CD4-positive, alpha-beta T cell treated with Interleukin-15 for 1 hour (primary cell): Measurements from ENCODE around the gene FBXO7.
"Not testable (repeated sequence)": the region's sequence is repeated elsewhere in the genome, so short reads cannot be mapped to it uniquely, and the experiment has no call there.

Source experiments
- DNase-seq: peaks from one replicate; pipeline ENCODE4 v3.0.0-alpha.2; 2020

The FBXO7 gene

DNA sequence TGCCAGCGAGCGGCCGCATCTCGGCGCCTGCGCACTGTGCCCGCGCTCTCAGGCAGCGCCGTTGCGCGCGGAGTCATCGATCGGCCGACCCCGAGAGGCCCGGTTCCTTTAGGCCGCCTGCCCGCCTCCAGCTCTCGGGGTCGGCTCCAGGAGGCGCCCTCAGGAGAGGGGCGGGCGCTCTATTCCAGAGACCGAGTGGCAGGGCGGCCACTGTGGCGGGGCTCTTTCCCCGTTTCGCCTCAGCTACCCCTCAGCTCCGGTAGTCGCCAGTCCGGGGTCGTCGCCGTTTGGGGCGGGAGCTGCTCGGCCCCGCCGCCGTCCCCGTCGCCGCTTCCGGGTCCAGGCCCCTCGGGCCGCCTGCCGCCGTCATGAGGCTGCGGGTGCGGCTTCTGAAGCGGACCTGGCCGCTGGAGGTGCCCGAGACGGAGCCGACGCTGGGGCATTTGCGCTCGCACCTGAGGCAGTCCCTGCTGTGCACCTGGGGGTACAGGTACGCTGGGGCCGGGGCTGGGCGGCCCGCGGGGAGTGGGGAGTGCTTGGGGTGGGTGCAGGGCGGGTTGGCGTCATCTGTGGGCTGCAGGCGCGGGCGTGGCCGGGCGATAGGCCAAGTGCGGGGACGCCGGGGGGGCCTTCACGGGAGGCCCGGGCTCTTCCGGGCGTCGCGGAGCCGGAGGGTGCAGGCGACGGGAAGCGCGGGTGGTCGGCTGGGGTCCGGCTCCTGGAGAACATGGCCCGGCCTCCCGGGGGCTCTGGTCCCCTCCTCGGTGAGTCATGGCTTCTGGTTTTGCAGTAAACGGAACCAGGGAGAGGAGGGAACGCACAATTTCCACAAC lies at the start of gene FBXO7:
Gene FBXO7, plus strand, starts transcription at position 177 of the 833 bp plus-strand sequence. Its CDS starts 192 bp downstream, at position 369.
- DNase-seq, result peak; percentile 84

DNA sequence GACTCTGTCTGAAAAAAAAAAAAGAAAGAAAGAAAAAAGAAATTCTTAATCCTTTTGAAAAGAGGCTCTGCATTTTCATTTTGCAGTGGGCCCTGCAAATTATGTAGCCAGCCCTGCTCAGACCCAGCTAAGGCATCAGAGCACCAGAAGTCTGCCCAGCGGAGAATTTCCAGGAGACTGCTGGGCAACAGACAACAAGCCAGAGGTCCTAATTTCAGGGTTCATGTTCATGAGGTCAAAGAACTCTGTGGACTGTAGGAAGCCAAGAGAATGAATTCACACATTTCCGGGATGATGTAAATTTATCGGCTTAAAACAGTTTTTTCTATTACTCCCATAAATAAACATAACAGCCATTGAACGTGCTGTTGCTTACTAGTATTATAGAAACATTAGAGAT lies 47.7 kb upstream of the FBXO7 start:
- DNase-seq, result no peak

DNA sequence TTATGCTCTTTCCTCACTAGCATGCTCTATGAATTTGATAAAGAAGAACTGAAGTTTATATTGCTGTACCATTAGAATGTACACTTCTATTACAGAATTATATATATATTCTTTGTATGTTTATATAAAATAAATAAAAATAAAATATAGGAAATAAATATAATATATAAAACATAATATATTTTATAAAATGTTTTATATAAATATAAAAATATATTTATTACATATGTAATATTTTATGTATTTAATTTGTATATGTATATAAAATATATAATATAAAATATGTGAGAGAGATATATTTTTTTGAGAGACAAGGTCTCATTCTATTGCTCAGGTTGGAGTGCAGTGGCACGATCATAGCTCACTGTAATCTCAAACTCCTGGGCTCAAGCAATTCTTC lies 44.3 kb upstream of the FBXO7 start:
- no peak for DNase-seq

DNA sequence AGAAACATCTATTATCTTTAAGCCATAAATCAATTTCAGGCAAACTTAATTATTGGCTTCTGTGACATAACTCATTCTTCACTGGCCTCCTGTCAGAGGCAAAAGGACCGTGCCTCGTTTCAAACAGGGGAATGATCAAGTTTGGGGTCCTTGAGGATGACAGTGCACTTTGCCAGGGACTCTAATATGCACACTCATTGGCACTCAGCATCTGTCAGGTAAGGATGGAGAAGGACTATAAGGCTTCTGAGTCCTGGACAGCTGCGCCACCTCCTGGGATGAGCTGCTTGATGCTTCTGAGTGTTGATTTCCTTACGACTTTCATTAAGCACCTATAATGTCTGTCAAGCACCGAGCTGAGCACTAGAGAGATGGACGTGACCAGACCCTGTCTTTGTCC lies 30.5 kb upstream of the FBXO7 start:
- no peak for DNase-seq

DNA sequence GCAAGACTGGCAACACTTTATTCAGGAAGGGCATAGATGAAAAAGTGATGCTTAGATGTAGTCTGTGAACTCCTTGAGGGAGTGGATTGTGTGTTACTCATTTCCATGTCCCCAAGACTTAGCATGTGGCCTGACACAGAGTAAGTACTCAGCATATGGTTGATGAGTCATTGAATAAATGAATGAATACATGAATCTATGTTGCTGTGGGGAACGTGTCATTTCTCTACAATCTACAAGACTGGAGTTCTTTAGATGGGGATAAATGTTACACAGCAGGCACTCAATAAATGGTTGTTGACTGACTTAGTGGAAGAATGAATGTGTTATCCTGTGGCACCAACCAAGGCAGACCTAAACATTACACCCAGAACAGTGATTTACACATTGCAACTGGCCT lies 28.3 kb upstream of the FBXO7 start:
- DNase-seq, result no peak

DNA sequence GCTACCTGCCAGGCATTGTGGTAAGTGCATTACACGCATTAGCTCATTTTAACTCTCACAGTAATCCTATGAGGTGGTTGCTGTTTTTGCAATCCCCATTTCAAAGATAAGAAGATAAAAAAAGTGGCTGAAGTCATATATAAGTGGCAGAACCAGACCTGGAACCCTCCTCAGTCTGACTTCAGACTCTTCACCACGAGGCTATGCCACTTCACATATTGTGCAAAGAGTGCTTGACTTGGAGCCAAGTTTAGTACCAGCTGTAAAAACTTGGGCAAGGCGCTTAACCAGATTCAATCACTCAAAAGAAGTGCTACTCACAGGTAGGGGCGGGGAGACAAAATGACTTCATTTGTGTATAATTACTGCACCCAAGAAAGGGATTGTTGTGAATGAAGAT lies 25.6 kb upstream of the FBXO7 start:
- DNase-seq, result no peak

DNA sequence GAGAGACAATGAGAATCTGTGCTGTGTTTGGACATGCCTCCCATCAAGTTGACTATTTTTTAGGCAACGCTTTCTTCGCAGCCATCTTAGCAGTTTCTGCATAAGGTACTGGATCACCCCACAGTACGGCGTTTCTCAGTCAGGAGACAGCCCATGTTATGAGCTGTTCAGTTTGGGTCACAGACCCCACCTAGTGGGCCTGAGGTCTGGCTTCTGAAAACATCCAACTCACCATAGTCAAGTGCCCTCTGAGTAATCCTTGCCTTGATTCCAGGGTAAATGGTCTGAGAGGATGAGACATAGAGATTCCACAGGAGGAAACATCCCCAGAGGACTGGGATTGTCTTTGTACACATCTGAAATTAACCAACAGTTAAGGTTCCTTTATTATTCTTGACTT lies 17.6 kb upstream of the FBXO7 start:
- DNase-seq, result no peak

DNA sequence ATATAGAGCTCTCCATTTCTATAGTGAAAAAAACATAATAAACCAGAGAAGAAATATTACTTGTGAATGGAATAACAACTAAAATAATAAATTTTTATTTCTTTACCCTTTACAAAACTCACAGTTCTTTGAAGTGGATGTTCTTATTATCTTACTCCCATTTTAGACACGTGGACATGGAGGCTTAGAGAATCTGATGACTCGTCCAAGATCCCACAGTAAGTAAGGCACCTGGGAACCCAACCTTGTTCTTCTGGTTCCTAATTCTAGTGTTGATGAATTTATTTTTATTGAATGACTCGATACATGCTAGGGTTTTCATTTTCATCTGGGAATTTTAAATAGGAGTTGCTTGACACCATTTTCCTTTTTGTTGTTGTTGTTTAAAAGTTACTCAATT lies 12.2 kb upstream of the FBXO7 start:
- no peak for DNase-seq

DNA sequence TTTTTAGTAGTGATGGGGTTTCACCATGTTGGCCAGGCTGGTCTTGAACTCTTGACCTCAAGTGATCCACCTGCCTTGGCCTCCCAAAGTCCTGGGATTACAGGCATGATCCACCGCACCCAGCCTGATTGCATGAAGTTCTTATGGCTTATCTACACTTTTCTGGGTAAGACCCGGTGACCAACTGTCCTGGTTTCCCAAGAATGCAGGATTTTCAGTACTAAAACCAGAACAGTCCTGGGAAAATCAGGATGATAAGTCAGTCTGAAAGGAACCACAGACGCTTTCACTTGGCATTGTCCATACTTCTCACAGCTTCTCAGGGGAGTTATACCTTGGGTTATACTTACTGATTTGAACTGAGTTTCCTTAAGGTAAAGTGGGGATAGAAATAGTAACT lies 8.9 kb upstream of the FBXO7 start:
- no peak for DNase-seq

DNA sequence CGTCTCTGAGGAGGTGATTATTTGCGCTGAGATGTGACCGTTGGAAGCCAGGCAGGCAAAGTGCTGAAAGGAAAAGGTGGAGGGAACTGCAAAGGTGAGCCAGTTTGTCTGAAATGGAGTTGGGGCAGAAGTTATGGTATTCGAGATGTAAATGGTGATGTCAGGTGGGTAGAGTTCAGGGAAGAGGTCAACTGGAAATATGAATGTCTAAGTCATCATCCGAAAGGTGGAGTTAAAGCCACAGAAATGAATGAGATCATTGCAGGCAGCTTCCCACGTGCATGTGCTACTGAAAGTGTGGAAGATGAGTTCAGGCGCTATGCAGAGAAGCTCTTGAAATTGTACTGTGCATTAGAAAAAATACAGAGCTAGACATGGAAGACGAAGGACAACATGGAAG lies 8.1 kb upstream of the FBXO7 start:
- DNase-seq, result no peak

DNA sequence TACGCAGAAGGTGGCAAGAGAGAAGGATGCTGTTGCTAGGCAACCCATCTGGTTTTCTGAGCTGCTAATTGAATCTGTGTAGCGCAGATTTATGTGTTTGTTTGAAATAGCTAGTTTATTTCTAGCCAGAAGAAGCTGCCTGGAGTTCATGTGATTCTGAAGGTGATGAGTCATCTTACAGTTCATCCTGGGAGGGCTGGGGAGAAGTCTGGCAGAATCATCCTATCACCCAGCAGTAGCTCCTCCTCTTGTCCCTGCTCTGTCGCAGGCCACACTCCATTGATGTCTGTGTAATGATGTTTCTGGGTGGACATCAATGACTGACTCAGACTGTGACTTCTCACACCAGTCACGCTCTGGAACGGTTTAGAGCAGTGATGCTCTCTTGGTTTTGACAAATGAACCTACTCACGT lies 4.8 kb upstream of the FBXO7 start:
- DNase-seq, result no peak

DNA sequence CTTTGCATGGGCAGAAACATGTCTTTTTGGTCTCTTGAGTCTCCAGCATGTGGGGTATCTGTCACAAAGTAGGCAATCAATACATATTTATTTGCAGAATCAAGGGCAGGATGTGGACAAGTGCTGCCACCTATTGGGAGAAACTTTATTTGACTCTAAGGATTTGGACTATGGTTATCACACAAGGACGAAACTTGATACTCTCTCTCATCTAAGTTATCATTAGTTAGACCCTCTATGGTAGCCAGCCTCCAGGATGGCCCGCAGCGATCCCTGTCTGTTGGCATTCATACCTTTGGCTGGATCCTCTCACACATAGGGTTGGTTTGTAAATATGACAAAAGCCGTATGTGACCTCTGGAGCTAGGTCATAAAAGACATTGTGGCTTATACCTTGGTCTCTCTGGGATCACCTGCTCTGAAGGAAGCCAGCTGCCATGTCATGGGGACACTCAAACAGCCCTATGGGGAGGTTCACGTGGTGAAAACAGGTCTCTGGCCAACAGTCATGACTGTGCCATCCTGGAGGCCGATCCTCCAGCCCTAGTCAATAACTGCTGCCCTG lies 1.1 kb upstream of the FBXO7 start:
- DNase-seq, result peak; percentile 21

DNA sequence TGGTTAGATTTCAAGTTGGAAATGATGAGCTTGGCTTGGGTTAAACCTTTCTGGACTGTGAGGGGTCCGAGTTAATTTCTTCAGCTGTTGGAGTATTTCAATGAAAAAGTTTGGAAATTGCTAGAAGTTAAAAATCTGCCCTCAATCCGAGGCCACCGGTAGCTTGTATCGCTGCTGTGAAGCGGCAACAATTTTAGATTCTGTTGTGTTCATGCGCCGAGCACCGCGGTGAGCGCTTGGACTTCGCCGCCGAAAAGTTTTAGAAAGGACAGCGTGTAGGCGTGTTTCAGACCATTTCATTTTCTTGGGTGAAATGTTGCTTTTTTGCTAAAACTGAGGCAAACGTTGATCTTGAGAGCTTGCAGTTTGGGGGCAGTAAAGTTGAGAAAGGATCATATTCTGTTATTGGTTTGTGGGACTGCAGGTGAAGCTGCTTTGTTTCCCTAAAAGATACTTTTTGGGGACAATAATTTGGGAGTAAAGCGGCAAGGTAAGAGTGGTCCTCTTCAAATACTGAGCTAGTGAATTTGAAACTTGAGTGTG lies 928 bp downstream of the FBXO7 start:
- DNase-seq, result no peak

DNA sequence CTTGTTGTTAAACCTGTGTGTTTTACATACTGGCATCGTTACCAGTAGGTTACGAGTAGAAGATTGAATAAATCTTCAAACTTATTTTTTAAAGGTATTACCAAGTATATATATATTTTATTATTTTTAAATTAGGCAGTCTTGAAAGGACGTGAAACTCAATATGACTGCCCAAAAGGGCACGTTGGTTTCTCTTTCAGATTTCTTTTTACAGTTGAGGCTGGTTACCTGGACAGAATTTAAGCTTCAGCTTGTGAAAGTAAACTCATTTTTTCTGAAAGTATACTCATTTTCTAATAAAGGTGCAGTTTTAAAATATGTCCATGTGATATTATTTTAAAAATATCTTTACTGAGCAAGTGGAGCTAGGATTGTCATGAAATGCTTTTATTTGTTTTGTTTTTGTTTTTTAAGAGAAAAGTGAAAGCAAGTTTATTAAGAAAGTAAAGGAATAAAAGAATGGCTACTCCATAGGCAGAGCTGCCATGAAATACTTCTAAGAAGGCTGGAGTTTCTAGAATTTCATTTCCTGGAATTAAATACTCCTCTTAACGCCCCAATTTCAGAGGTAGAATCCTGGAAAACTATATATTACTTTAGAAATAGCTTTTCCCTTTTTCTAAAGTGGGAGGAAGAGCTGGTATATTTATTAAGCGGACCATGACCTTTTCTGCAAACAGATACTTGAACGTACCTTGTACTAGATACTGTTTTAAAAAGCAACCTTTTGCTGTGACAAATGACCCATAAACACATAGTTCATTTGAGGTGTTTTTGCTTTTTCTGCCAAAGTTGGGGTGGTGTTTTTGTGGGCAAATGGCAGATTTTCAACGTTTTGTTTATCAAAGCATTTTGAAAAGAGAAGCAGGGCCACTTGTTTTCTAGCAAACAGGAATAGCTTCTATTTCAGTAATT lies 1.9 kb downstream of the FBXO7 start:
- DNase-seq, result no peak

DNA sequence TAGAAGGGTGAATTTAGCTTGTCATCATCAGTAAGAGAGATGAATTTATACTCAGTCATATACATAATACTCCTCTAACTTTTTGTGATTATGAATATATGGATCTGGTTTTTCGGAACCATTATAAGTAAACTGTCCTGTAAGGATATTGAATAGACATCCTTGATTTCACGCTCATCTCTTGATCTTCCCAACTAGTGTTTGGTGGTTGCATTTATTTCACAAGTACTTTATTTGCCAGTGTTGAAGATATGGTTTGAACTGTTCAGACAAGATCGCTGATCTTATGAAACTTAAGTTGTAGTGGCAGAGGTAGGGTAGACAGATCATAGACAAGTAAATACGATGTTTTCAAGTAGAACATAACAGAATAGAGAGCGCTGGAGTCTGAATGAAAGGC lies 3.0 kb downstream of the FBXO7 start:
- no peak for DNase-seq

DNA sequence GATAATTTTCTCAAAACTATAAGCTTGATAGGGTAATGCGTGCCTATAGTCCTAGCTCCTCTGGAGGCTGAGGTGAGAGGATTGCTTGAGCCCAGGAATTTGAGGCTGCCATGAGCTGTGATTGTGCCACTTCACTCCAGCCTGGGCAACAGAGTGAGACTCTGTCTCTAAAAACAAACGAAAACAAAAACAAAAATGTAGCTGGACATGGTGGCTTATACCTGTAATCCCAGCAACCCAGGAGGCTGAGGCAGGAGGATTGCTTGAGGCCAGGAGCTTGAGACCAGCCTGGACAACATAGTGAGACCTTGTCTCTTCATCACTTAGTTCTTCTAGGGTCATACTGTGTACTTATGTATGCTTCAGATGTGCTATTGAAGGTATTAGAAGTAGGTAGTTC lies 3.9 kb downstream of the FBXO7 start:
- DNase-seq, result not testable (repeated sequence)

DNA sequence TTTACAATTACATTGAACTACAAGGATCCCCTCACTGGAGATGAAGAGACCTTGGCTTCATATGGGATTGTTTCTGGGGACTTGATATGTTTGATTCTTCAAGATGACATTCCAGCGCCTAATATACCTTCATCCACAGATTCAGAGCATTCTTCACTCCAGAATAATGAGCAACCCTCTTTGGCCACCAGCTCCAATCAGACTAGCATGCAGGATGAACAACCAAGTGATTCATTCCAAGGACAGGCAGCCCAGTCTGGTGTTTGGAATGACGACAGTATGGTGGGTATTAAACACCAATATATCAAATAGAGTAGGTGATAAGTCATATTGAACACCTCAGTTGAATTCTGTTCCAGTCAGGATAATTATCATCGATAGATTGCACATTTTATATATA lies 4.4 kb downstream of the FBXO7 start:
- DNase-seq, result no peak

DNA sequence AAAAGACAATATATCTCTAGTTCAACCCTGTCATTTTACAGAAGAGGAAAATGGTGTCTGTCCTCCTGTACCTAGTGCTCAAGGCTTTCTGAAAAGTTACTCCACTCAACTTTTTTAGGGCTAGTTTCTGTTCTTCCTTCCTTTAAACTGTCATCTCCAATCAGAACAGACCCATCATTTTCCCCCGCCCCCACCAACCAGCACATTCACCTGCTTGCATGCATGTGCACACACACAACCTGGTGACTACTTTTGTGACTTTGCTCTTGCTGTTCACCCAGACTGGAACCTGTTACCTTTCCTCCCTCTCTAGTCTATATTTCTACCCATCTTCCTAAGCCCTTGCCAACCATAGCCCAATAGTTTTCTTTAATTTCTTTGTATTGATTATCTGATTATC lies 5.6 kb downstream of the FBXO7 start:
- no peak for DNase-seq

DNA sequence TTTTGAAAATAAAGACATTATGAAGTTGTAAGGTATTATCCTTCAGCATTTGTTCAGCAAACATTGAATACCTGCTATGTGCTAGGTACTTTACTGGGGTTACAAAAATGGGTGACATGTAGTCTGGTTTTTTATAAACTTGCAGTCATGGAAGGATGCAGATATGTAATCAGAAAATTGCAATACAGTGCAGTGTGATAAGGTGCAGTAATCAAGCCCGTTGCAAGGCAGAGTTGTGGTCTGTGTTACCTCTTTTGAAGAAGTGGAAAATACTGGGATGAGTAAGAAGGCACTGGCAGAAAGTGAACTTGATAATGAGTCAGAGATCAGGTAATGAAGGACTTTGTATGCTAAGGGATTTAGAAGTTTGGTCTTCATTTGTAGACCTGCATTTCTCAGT lies 8.1 kb downstream of the FBXO7 start:
- DNase-seq, result no peak

DNA sequence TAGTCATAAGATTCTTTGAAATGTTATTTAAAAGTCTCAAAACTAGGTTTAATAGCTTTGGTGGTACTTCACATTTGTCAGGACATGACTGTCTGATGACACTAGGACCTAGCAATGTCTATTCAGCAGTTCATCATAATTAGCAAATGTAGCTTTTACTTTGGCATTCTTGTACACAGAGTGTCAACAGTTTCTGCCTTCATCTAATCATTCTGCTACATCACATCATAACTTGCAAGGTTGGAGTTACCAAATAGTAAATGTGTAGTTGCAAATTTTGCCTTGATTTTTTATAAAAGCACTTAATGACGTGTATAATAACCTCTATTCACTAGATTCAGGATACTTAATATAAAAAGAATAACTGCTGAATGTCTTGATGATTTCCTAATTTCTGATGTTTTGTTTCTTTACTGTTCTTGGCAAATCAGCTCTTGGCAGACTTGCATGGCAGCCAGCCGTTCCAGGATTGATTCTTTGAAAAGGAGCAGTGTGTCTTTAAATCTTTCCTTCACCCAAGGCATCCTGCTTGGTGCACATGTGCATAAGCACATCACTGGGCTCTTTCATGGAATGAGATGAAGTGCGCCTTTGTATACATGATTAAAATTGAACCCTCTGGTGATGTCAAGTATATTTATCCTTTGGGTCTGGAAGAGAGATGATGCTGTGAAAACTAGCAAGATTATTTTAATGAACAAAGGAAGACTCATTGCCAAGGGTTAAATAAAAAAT lies 12.2 kb downstream of the FBXO7 start:
- no peak for DNase-seq

DNA sequence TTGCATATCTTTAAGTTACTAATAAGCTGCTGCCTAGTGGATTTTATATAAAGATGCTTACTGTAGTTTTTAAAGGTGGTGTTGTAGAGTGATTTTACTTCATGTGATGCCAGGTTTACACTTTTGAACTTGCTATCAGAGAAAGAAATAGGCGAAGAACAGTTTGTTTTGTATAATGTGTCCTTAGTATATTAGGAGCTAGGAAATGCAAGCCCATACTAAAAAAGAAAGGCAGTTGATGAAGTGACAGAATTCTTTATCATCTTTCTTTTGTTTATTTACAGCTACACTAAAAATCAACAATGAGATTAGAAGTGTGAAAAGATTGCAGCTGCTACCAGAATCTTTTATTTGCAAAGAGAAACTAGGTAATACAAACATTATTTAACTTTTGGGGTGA lies 12.8 kb downstream of the FBXO7 start:
- no peak for DNase-seq

DNA sequence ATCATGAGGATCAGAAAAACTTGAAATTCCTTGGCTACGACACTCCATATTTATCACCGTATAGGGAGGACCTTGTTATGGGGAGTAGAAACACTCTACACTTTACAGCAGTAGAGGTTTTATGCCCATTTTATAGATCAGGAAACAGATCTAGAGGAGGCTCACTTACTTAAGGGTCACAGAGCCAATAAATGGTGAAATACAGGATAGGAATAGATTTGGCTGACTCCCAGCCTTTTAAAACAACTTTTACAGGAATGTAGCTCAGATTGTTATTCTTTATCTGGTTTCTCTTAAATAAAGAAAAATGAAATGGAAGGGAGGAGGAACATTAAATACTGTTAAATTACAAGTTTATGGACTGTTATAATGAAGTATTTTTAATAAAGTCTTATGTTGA lies 14.8 kb downstream of the FBXO7 start:
- no peak for DNase-seq

DNA sequence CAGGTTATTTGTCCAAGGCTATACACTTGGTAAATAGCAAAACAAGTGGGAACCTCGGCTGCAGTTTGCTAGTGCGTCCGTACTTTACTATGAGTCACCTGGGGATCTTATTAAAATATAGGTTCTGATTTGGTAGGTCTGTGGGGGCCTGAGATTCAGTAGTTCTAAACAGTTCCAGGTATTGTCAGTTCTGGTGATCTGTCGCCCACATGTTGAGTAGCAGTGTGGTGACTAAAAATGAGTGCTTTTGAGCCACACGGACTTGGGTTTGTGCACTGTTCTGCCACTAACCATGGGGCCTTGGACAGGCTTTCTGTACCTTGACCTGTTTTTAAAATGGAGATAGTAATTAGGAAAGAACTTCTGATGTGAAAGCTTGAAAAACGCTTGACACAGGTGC lies 15.7 kb downstream of the FBXO7 start:
- no peak for DNase-seq
